Fibroblast of lung (primary cell): ENCODE measurements around the gene DNMT3B. TPM values are rescaled to one million over a fixed set of nuclear protein-coding genes. Genes with fewer than 3 reads are reported as not detected.

Experiments used
- DNase-seq, 2 donors: peaks; one replicate each; pipeline versions ENCODE4 v3.0.0 to v3.0.0-alpha.2; 2010; ENCODE audit warnings: low read depth in 2 of 2
- H2AFZ ChIP-seq: 2 replicates; pipeline ENCODE4 v1.5.1; 2012; ENCODE audit warnings: low read length, control low read depth, inconsistent platforms
- H3K27ac ChIP-seq: 2 replicates; pipeline ENCODE4 v1.5.1; 2011; ENCODE audit warnings: low read length, control low read depth; ENCODE audit not compliant: insufficient read depth
- H3K27me3 ChIP-seq: 2 replicates; pipeline ENCODE4 v1.5.1; 2011; ENCODE audit warnings: mild to moderate bottlenecking, low read length; ENCODE audit not compliant: control insufficient read depth, insufficient read depth
- H3K36me3 ChIP-seq: 2 replicates; pipeline ENCODE4 v1.5.1; 2011; ENCODE audit warnings: low read length; ENCODE audit not compliant: control insufficient read depth, insufficient read depth
- H3K4me1 ChIP-seq: 2 replicates; pipeline ENCODE4 v1.5.1; 2011; ENCODE audit warnings: low read length; ENCODE audit not compliant: control insufficient read depth, insufficient read depth; ENCODE audit errors: extremely low read depth
- H3K4me2 ChIP-seq: 2 replicates; pipeline ENCODE4 v1.5.1; 2011; ENCODE audit warnings: low read length, control low read depth; ENCODE audit not compliant: insufficient read depth; ENCODE audit errors: extremely low read depth
- H3K4me3 ChIP-seq, 4 experiments: fragments of 200-600 bp in 1 of 4; sonication (generic) in 1 of 4; replicated peaks in 1 of 4; 2 replicates each; pipeline ENCODE4 v1.5.1; 2011 to 2016; ENCODE audit warnings: low read length in 4 of 4, low read depth in 3 of 4, mild to moderate bottlenecking in 3 of 4, control low read depth in 2 of 4, inconsistent platforms in 1 of 4, mixed read lengths in 1 of 4; ENCODE audit not compliant: insufficient read depth in 1 of 4; ENCODE audit errors: control extremely low read depth in 1 of 4
- H3K79me2 ChIP-seq: 2 replicates; pipeline ENCODE4 v1.5.1; 2012; ENCODE audit warnings: mild to moderate bottlenecking, low read length, inconsistent platforms; ENCODE audit not compliant: control insufficient read depth, insufficient read depth
- H3K9ac ChIP-seq: 2 replicates; pipeline ENCODE4 v1.5.1; 2011; ENCODE audit warnings: mild to moderate bottlenecking, low read length, control low read depth; ENCODE audit not compliant: insufficient read depth
- H3K9me3 ChIP-seq: 2 replicates; pipeline ENCODE4 v1.5.1; 2012; ENCODE audit warnings: low read depth, low read length; ENCODE audit not compliant: control insufficient read depth, insufficient read depth
- H4K20me1 ChIP-seq: 2 replicates; pipeline ENCODE4 v1.5.1; 2011; ENCODE audit warnings: low read length; ENCODE audit not compliant: control insufficient read depth, insufficient read depth; ENCODE audit errors: extremely low read depth
- EZH2 ChIP-seq: IDR thresholded peaks from 2 replicates; pipeline ENCODE4 v1.5.1; 2012; ENCODE audit warnings: low read length, control low read depth, mild to moderate bottlenecking; ENCODE audit errors: missing control alignments
- polyA plus RNA-seq, 2 donors: library from polyadenylated mRNA; depleted of rRNA in 1 of 2; stranded (reverse) in 1 of 2; unstranded in 1 of 2; fragments of >200 nt; gene quantifications; 2 replicates each; pipeline ENCODE4 v1.2.1, GENCODE V29; 2011 to 2012; ENCODE audit warnings: missing spikeins in 1 of 2
- total RNA-seq: library from RNA; depleted of rRNA; stranded (reverse); fragments of >200 nt; gene quantifications from 2 replicates; pipeline ENCODE4 v1.2.1, GENCODE V29; 2014
- TF ChIP-seq, protein P1 (sequence below), 2 donors: IDR thresholded peaks in 1 of 2; conservative IDR thresholded peaks in 1 of 2; 1 replicate in 1 of 2; 2 replicates in 1 of 2; pipeline ENCODE4 v1.5.1; 2011 to 2012; ENCODE audit warnings: low read length in 2 of 2, control low read depth in 1 of 2, inconsistent platforms in 1 of 2, low read depth in 1 of 2, mild to moderate bottlenecking in 1 of 2

DNMT3B gene
- total and polyA plus RNA-seq, 2 donors (not counting 1 experiment from before 2014, with no cell fraction given), result 1.1 to 3.1 TPM

DNA sequence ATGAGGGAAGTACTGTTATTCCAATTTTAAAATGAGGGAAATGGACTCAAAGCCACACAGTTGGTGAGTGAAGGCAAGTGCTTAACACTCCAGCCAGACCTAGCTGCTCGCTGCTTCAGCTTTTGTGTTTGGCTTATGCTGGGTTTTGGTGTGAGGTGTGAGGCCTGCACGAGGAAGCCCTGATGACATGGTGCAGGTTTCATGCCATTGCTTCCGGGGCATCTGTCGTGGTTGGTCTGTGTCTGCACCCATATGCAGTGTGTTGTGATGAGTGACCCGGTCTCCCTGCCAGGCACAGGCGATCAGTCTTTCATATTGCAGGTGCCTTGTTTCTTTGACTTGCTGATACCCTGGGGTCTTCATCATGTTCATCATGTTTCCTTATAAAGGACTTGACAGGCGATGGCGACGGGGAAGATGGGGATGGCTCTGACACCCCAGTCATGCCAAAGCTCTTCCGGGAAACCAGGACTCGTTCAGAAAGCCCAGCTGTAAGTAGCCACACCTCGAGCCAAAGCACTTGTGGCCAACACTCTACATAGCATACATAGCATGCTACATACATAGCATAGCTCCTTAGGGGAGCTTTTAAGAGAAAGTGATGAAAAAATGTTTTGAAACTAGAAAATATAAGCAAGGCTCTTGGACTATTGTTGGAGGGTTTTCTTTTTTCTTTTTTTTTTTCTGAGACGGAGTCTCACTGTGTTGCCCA lies 22.3 kb downstream of the DNMT3B start:
- H2AFZ ChIP-seq, result no peak overlapping the region
- H3K9me3 ChIP-seq, result no peaks in the 10 kb centered on the region
- no peaks in the 10 kb centered on the region for H4K20me1 ChIP-seq
- H3K4me1 ChIP-seq, result no peaks in the 10 kb centered on the region
- H3K27ac ChIP-seq, result no peak overlapping the region
- H3K79me2 ChIP-seq, result no peaks in the 10 kb centered on the region
- TF ChIP-seq, protein P1, sequence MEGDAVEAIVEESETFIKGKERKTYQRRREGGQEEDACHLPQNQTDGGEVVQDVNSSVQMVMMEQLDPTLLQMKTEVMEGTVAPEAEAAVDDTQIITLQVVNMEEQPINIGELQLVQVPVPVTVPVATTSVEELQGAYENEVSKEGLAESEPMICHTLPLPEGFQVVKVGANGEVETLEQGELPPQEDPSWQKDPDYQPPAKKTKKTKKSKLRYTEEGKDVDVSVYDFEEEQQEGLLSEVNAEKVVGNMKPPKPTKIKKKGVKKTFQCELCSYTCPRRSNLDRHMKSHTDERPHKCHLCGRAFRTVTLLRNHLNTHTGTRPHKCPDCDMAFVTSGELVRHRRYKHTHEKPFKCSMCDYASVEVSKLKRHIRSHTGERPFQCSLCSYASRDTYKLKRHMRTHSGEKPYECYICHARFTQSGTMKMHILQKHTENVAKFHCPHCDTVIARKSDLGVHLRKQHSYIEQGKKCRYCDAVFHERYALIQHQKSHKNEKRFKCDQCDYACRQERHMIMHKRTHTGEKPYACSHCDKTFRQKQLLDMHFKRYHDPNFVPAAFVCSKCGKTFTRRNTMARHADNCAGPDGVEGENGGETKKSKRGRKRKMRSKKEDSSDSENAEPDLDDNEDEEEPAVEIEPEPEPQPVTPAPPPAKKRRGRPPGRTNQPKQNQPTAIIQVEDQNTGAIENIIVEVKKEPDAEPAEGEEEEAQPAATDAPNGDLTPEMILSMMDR (conservative IDR thresholded peaks at IDR 0.05 in 1 of 2, IDR thresholded peaks at IDR 0.05 in 1 of 2; ENCODE audit: low read depth in 1 of 2, low read length in 2 of 2), result no peak
- TF ChIP-seq EZH2, result no peak
- no peak for DNase-seq
- H3K4me2 ChIP-seq, result no peak overlapping the region
- H3K36me3 ChIP-seq, result peaks cover 2% of the 10 kb centered on the region
- no peaks in the 10 kb centered on the region for H3K27me3 ChIP-seq
- H3K9ac ChIP-seq, result no peak overlapping the region
- H3K4me3 ChIP-seq, result no peak overlapping the region

DNA sequence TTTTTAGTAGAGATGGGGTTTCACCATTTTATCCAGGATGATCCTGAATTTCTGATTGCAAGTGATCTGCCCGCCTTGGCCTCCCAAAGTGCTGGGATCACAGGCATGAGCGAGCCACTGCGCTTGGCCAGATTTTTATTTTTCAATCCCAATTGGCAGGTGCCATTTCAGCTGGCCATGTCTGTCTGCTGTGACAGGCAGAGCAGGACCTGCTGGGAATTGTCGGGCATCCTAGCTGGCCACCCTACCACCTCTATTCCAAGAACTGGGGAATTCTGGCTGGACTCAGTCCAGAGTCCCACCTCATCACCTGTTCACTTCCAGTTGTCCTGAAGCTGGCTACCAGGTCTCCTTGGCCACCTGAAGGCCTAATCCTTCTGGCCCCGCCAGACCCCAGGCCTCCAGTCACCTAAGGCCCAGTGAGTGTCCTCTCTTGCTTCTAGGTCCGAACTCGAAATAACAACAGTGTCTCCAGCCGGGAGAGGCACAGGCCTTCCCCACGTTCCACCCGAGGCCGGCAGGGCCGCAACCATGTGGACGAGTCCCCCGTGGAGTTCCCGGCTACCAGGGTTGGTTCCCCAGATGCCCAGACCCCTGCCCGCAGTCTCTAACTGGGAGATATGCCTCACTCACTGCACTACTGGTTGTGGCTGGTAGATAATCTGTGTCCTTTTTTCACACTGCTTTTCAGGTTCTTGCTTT lies 24.0 kb downstream of the DNMT3B start:
- H3K36me3 ChIP-seq, result peaks cover 2% of the 10 kb centered on the region
- no peak overlapping the region for H3K4me3 ChIP-seq
- H3K79me2 ChIP-seq, result no peaks in the 10 kb centered on the region
- no peaks in the 10 kb centered on the region for H3K9me3 ChIP-seq
- TF ChIP-seq, protein P1 (conservative IDR thresholded peaks at IDR 0.05 in 1 of 2, IDR thresholded peaks at IDR 0.05 in 1 of 2; ENCODE audit: low read depth in 1 of 2, low read length in 2 of 2), result no peak
- TF ChIP-seq EZH2, result no peak
- no peak overlapping the region for H3K4me2 ChIP-seq
- H3K9ac ChIP-seq, result no peak overlapping the region
- H3K27ac ChIP-seq, result no peak overlapping the region
- no peaks in the 10 kb centered on the region for H3K27me3 ChIP-seq
- H2AFZ ChIP-seq, result no peak overlapping the region
- H3K4me1 ChIP-seq, result no peaks in the 10 kb centered on the region
- DNase-seq, result no peak
- H4K20me1 ChIP-seq, result no peaks in the 10 kb centered on the region

DNA sequence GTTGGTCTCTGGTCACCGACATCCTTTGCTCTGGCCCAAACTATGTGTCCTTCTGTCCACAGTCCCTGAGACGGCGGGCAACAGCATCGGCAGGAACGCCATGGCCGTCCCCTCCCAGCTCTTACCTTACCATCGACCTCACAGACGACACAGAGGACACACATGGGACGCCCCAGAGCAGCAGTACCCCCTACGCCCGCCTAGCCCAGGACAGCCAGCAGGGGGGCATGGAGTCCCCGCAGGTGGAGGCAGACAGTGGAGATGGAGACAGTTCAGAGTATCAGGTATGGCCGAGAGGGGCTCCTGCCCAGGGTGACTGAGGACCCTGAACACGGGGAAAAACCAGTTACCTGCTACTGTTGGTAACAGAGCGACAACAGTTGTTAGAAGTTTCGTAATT lies 25.0 kb downstream of the DNMT3B start:
- H3K9ac ChIP-seq, result no peak overlapping the region
- no peak overlapping the region for H3K27ac ChIP-seq
- H3K4me2 ChIP-seq, result no peak overlapping the region
- TF ChIP-seq, protein P1 (conservative IDR thresholded peaks at IDR 0.05 in 1 of 2, IDR thresholded peaks at IDR 0.05 in 1 of 2; ENCODE audit: low read depth in 1 of 2, low read length in 2 of 2), result no peak
- no peak for TF ChIP-seq EZH2
- no peaks in the 10 kb centered on the region for H3K79me2 ChIP-seq
- H3K4me1 ChIP-seq, result no peaks in the 10 kb centered on the region
- H3K9me3 ChIP-seq, result no peaks in the 10 kb centered on the region
- DNase-seq, result no peak
- peaks cover 6% of the 10 kb centered on the region for H3K36me3 ChIP-seq
- no peak overlapping the region for H3K4me3 ChIP-seq
- no peak overlapping the region for H2AFZ ChIP-seq
- no peaks in the 10 kb centered on the region for H3K27me3 ChIP-seq
- no peaks in the 10 kb centered on the region for H4K20me1 ChIP-seq
